Measurements from ENCODE around the gene BEND7. TPM values are rescaled to one million over a fixed set of nuclear protein-coding genes. Genes with fewer than 3 reads are reported as not detected.
A peak's percentile ranks its signal among the peaks of the same experiment; 100 is the strongest.
"Not testable (repeated sequence)": the region's sequence is repeated elsewhere in the genome, so short reads cannot be mapped to it uniquely, and the experiment has no call there.

BEND7 gene
- total and polyA plus RNA-seq, 9 of the 15 experiments (the other 6 are each of a cell fraction or from before 2014, with no cell fraction given): 1.3 to 11.4 (median 5.2) TPM

GRCh38 chr10:13404305-13404759 lies 124.5 kb downstream of the BEND7 start (continued):
- TF ChIP-seq ARID3A (IDR thresholded peaks at IDR 0.05; ENCODE audit: borderline replicate concordance, low read depth, low read length) (peak; percentile 96), CREB3L1 (IDR thresholded peaks at IDR 0.05; ENCODE audit: borderline replicate concordance, low read depth) (no peak)

- intact Hi-C loops (cut with micrococcal nuclease); H3K9me1 ChIP-seq (ENCODE audit: control insufficient read depth, insufficient read depth, low read length): not testable (repeated sequence)
- peak; percentile 23 for FAIRE-seq
Measured at GRCh38 chr10:13403426-13403825, 125.4 kb downstream of the BEND7 start.

More at GRCh38 chr10:13403426-13403825, 125.4 kb downstream of the BEND7 start:
- H3K79me2 ChIP-seq (ENCODE audit: control insufficient read depth, insufficient read depth, low read length); H4K20me1 ChIP-seq (replicated peaks; ENCODE audit: control insufficient read depth, insufficient read depth, low read length); POLR2A ChIA-PET; DNase-seq (ENCODE audit: extremely low read depth in 1 of 4, low spot score in 3 of 4); H3K4me3 ChIP-seq; BruUV-seq (replicated peaks); in situ Hi-C loops (cut with MboI); ATAC-seq; H3K27me3 ChIP-seq (ENCODE audit: control insufficient read depth in 2 of 2, insufficient read depth in 2 of 2, low read length in 2 of 2); CTCF ChIA-PET (ENCODE audit: low intra/inter-chr PET ratio); H3K9me3 ChIP-seq (replicated peaks; ENCODE audit: control insufficient read depth, insufficient read depth, low read depth, low read length); H3K36me3 ChIP-seq (ENCODE audit: control insufficient read depth, insufficient read depth, low read length): not testable (repeated sequence)
- peak; percentile 15 for TF ChIP-seq ZNF592 (IDR thresholded peaks at IDR 0.05)
- Histone ChIP-seq H3K9ac (ENCODE audit: insufficient read depth in 1 of 2, low read depth in 2 of 2, low read length in 2 of 2) (peak overlapping the region in 1 of 2 experiments; percentile 61; a peak in 2 of 4 replicates), H3K4me2 (ENCODE audit: insufficient read depth, low read length) (0 out of 2 replicates have a peak overlapping the region, but pooled peaks have one; percentile 10), H3K4me1 (replicated peaks in 1 of 2; ENCODE audit: control insufficient read depth in 2 of 2, insufficient read depth in 2 of 2, low read length in 2 of 2) (peaks cover 13 to 21% of the 10 kb centered on the region in 2 experiments; a peak in 4 of 5 replicates), H2AFZ (ENCODE audit: low read depth, low read length) (peak overlapping the region; percentile 81), H3K27ac (ENCODE audit: extremely low read depth, low read depth, low read length) (peak overlapping the region; percentile 79)
- WGBS (ENCODE audit: insufficient coverage, low coverage, missing lambda C conversion rate): 67% methylated on average over 7 of the region's 7 CpGs

All from K562 (cell line).